ENCODE data around the gene EXD3. TPM values are rescaled to one million over a fixed set of nuclear protein-coding genes. Genes with fewer than 3 reads are reported as not detected.

The EXD3 gene
- polyA plus RNA-seq, 3 donors = 8.7 to 9.2 (median 8.9) TPM

DNA sequence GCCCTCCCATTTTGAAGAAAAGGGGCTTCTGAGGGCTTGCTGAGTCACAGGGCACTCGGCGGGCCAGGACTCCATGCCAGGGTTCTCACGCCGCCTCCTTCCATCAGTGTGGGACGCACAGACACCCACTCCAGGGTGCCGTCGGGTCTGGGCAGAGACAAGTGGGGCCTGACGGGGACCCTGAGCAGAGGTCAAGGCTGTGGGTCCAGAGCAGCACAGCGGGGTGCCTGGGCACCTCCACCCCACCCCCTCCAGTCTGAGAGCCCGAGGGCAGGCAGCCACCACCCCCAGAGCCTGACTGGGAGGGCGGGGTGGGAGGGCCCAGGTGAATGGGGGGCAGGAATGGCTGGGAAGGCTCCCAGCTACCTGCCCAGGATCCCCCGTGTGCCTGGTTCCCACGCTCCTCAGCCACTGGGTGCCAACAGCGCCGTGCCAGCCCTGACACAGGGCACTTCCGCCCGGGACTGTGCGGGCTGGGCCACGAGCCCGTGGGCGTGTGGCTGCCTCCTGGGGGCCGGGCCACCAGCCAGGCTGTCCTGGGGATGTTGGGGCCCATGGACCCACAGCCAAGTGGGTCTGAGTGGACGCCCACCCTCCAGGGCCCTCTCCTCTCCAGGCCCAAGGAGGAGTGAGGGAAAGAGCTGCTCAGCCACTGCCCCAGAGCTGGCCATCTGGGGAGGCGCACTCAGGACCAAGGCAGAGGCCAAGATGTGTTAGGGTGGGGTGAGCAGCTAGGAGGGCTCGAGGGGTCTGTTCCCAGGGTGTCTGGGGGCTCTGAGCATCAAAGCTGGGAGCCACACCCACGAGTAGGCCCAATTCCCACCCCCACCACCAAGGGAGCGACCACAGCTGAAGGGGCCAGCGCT, 110.7 kb downstream of the EXD3 start:
- DNase-seq (ENCODE audit: low read depth in 3 of 3, low spot score in 2 of 3) = no peak

DNA sequence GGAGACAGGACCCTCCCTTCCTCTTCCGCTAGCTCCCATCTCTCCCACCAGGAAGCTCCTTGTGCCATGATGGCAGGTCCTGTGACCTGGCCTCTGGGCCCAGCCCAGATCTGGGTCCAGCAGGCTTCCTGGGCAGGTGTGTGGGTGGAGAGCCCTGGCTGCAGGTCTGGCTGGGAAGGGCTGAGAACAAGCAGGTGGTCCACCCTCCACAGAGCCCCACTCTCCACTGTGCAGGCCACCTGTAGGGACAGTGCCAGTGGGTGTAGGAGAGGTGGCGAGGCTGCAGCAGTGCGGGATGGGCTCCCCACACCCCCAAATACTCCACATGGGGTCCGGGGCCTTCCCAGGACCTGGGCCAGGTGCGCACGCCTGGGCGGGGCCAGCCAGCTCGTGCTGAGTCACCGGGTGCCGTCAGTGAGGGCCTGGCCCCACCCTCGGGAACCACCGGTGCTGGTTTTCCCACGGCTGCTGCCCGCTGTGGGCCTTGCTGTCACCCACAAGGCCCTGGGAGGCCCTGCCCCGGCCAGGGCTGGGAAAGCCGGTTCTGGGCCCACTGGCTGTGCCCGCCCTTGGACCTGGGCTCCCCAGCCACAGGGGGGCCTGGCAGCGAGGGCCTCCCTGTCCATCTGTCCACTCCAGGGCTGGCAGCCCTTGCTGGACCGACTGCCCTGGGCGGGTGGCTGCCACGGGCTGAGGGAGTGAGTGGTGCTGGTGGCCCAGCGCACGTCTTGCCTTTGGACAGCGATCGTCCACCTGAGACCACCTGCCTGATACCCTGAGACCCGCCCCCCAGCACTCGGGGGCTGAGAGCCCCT, 111.6 kb downstream of the EXD3 start:
- no peak for DNase-seq (ENCODE audit: low read depth in 3 of 3, low spot score in 2 of 3)

GRCh38 chr9:137310189-137311052, 112.5 kb downstream of the EXD3 start:
- DNase-seq (ENCODE audit: low read depth in 3 of 3, low spot score in 2 of 3) = no peak

DNA sequence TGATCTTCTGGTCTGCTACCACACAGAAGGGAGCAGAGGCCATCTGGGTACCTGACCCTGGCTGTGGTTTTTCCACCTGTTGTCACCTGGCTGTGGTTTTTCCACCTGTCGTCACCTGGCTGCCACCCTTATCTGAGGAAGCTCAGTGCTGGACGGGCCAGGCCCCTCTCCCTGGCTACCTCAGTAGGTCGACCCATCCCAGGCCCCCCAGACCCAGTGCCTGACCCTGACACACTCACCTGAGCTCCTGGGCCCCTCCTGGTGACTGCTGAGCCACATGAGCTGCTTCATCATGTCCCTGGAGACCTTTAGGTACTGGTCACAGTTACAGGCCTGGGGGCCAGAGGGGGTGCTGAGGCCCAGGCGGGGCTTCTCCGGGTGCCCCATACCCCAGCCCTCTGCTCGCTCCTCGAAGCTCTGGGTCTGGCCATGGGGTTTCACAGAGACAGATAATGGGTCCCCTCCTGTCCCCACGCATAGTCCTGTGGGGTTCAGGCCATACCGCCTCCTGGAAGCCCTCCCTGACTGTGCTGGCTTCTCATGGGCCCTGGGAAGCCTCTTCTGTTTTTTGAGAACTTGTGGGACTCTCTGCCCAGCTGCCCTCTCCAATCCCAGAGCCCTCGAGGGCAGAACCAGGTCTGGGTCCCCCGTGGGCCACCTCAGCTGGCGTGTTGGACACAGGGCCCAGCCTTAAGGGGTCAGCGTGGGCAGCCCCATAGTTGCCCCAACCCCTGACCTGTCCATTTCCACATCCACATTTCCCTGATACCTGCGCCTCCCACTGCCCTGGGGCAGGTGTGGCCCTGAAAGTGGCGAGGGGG, 113.4 kb downstream of the EXD3 start:
- no peak for DNase-seq (ENCODE audit: low read depth in 3 of 3, low spot score in 2 of 3)

GRCh38 chr9:137308057-137308619, 114.8 kb downstream of the EXD3 start:
- no peak for DNase-seq (ENCODE audit: low read depth in 3 of 3, low spot score in 2 of 3)

GRCh38 chr9:137307255-137308056, 115.5 kb downstream of the EXD3 start:
- DNase-seq (ENCODE audit: low read depth in 3 of 3, low spot score in 2 of 3) = no peak

GRCh38 chr9:137306850-137307254, 116.1 kb downstream of the EXD3 start:
- no peak for DNase-seq (ENCODE audit: low read depth in 3 of 3, low spot score in 2 of 3)

DNA sequence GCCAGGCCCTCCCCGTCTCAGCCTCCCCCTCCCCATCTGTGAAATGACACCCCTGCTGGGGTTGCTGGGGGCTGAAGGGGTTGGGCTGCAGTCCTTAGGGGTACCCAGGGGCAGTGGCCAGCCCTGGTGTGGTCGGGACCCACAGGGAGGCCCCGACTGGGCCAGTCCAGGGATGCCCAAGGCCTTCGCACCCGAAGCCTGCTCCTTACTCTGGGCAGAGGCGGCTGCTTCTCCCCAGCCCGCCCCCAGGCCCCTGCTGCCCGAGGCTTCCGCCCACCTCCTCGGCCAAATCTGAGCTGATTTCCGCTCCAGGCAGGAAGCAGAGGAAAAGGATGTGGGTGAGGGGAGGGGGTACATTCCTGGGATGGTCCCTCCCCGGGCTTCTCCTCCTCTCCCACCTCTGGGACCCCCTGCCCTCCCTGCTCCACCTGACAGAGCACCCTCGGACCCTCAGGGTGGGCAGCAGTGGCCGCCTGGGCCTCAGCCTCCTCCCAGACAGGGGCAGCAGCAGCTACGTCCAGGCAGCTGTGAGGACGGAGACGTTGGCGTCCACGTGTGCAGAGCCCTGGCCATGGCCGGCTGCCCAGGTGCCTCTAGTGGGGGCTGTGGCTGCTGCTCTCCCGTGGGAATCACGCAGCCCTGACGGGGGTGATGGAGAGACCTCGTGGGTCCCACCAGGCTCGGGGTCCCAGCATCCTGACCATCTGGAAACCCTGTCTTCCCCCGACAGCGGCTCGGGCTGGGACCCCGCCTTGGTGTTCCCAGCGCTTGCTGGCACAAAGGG, 116.7 kb downstream of the EXD3 start:
- no peak for DNase-seq (ENCODE audit: low read depth in 3 of 3, low spot score in 2 of 3)

DNA sequence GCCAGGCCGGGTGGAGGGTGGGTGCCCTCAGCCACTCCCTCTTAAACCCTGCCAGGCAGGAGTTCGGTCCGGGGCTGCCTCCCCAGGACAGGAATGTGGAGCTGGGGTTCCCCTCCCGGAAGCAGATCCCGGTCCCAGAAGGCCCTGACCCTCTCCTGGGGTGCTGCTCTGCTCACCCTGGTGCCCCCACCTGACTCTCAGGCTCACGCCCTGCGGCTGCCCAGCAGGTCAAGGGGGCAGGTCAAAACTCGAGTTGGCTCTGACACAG, 117.2 kb downstream of the EXD3 start:
- no peak for DNase-seq (ENCODE audit: low read depth in 3 of 3, low spot score in 2 of 3)

DNA sequence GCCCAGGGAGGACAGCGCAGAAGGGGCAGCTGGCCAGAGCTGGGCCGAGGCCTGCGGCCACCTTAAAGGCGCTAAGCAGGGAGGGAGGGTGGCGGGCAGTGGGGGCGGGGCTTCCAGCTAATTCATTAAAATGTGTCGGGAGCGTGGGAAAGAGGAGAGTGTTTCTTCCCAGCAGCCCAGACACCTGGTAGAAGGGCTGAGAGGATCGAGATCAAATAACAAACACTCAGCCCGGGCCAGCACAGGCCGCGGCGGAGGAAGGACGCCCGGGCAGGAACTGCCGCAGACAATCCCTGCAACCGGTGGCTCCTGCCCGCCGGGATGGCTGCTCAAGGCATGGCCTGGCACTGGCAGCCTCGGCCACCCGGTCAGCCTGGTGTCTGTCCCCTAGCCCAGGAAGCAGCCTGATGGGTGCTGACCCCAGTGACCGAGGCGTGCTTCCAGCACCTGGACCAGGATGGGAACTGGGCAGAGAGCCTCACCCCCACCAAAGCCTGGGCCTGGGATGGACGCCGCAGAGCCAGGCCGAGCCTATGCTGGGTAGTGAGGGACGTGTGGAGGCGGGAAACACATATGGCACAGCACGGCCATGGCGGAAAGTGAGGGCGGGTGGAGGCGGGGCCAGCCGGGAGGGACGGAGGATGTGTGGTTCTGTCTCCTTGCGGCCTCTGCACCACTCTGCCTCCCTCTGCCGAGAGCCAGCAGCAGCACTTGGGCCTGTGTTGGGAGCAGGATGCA, 117.7 kb downstream of the EXD3 start:
- DNase-seq (ENCODE audit: low read depth in 3 of 3, low spot score in 2 of 3) = no peak

DNA sequence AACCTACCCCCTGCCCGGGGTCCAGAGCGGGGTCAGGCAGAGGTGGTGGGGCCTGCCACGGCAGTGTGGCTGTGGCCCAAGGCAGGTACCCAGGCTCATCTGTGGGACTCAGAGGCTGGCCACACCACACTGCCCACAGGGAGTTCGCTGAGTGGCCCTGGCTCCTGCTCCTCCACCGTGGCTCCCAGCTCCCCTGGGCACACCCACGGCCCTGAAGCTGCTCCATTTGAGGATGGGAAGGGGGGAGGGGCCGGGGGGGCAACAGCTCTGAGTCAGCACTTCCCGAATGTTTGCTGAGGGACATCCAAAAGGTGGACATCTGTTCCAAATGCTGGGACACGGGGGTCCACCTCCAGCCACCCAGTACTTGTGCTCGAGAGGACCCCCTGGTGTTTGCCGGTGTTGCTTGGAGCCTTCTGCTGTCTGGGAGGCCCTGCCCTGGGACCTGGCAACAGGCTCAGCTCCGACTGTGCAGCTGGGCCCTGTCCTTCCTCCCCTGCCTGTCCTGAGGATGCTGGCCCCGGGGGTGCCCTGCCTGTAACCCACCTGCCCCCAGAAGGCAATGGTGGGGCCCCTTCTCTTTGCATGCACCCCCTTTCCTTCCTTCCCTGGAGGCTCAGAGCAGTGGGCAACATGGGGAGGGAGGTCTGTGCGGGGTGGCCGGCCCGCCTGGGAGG, 118.4 kb downstream of the EXD3 start:
- no peak for DNase-seq (ENCODE audit: low read depth in 3 of 3, low spot score in 2 of 3)

DNA sequence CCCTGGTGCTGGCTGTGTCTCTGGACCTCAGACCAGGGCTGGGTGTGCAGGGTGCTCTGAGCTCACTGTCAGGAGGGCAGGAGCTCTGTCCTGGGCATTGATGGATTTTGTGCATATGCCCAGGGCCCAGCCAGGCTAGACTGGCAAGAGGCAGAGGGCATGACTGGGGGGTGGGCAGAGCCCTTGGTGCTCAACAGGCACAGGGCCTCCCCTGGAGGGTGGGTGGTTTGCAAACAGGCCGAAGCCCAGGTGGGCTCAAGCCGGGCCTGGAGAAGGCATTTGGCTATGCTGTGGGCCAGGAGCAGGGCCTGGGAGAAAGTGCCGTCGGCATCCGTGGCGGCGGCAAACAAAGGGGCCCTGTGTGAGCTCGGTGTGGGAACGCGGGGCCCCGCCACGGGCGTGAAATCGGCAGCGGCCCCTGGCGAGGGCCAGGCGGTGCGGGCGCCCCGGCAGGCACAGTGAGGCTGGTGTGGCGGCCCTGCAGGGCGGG, 119.0 kb downstream of the EXD3 start:
- DNase-seq (ENCODE audit: low read depth in 3 of 3, low spot score in 2 of 3) = no peak

DNA sequence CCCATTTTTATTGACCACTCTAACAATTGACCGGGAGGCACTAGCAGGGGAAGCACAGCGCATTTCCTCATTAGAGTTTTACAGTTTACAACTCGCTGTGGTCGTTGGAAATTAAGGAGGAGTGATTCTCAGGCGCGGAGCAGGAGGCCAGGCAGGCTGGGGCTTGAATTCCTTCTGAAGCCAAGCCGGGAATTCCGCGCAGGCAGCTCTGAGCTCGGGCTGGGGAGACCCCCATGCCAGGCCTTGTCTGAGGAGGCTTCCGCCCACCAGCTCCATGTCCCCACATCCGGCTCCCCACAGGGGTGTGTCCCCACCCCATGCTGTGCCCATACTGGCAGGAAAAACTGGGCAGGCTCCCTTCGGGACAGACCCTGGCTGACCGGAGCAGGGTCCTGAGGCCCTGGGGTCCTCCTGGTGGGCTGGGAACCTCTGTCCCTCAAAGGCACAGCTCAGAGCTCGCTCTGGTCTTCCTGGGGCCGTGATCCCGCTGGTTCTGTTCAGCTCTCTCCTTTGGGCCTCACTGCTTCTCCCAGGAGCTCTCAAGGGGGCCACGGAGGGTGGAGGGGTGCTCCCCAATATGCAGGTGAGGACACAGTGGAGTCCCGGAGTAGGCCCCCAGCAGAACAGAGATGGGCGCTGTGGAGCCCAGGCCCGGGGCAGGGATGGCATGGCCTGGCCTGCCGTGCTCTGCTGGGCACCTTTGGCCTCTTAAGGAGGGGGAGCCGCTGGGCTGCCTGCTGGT, 119.6 kb downstream of the EXD3 start:
- DNase-seq (ENCODE audit: low read depth in 3 of 3, low spot score in 2 of 3) = no peak

GRCh38 chr9:137302449-137303150, 120.4 kb downstream of the EXD3 start:
- no peak for DNase-seq (ENCODE audit: low read depth in 3 of 3, low spot score in 2 of 3)

DNA sequence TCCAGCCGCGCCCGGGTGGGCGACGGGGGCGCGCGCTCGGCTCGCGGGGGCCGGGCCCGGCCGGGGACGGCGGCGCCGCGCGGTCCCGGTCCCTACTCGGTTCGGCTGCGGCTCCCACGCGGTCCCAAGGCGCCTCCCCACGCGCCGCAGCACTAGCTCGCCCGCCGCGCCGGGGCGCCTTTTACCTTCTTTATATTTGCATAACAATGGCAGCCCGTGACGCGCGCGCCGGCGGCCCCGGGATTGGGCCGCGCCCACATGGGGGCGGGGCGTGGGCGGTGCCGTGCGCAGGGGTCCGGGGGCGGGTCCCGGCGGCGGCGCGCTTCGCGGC, 120.9 kb downstream of the EXD3 start, which contains the start of gene NRARP:
Gene NRARP, minus strand, starts transcription at position 154 of the 331 bp plus-strand sequence. CDS start 343 bp downstream, outside the sequence.
- no peak for DNase-seq (ENCODE audit: low read depth in 3 of 3, low spot score in 2 of 3)

Data from right renal cortex interstitium (tissue), 3 donors.